Colon (tissue), 2 donors: Measurements from ENCODE around the gene ZNF574.
"Not testable (repeated sequence)": the region's sequence is repeated elsewhere in the genome, so short reads cannot be mapped to it uniquely, and the experiment has no call there.

ENCODE experiments used
- FAIRE-seq: peaks from 2 replicates; lab custom pipeline; 2012; peaks lifted over from hg19 to GRCh38; lab: Jason Lieb, UNC
- donor health status: control.
- donor health status: control.

Gene ZNF574, protein sequence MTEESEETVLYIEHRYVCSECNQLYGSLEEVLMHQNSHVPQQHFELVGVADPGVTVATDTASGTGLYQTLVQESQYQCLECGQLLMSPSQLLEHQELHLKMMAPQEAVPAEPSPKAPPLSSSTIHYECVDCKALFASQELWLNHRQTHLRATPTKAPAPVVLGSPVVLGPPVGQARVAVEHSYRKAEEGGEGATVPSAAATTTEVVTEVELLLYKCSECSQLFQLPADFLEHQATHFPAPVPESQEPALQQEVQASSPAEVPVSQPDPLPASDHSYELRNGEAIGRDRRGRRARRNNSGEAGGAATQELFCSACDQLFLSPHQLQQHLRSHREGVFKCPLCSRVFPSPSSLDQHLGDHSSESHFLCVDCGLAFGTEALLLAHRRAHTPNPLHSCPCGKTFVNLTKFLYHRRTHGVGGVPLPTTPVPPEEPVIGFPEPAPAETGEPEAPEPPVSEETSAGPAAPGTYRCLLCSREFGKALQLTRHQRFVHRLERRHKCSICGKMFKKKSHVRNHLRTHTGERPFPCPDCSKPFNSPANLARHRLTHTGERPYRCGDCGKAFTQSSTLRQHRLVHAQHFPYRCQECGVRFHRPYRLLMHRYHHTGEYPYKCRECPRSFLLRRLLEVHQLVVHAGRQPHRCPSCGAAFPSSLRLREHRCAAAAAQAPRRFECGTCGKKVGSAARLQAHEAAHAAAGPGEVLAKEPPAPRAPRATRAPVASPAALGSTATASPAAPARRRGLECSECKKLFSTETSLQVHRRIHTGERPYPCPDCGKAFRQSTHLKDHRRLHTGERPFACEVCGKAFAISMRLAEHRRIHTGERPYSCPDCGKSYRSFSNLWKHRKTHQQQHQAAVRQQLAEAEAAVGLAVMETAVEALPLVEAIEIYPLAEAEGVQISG

DNA sequence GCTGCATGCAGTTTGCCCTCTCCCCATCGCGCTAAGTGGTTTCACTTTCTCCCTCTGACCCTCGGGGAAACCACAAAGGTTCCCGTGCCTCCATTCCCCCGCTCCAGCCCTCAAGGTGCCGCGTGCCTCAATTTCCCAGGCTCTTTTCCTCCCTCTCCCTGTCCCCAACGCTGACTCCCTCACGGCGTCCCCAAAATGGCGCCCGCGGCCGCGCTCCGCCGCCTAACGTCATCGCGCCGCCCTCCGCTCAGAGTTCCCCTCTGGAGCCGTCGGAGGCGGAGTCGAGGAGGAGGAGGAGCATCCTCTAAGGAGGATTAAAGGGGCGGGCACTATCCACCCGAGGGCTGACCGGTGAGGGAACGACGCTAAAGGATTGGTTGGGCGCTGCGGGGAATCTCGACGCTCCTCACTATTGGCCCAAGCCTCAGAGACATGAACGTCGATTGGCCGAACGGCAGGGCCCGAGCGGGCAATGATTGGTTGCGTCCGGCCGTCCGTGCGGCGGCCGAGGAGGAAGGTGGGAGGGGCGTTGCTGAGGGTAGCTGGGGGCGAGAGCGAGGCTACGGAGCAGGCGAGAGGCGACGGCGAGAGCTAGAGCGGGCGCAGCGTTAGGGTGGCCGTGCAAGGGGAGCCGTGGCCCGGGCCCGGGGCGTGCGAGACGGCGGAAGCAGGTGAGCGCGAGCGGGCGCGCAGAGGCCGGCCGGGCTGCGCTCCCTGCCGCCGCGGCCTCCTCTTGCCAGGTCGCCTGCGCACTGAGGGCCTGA, at the start of gene ZNF574:
Gene ZNF574 (plus strand): TSS at position 551 of the 764 bp plus-strand sequence. CDS start 2,441 bp downstream, outside the sequence.
- FAIRE-seq = peak; percentile 98

DNA sequence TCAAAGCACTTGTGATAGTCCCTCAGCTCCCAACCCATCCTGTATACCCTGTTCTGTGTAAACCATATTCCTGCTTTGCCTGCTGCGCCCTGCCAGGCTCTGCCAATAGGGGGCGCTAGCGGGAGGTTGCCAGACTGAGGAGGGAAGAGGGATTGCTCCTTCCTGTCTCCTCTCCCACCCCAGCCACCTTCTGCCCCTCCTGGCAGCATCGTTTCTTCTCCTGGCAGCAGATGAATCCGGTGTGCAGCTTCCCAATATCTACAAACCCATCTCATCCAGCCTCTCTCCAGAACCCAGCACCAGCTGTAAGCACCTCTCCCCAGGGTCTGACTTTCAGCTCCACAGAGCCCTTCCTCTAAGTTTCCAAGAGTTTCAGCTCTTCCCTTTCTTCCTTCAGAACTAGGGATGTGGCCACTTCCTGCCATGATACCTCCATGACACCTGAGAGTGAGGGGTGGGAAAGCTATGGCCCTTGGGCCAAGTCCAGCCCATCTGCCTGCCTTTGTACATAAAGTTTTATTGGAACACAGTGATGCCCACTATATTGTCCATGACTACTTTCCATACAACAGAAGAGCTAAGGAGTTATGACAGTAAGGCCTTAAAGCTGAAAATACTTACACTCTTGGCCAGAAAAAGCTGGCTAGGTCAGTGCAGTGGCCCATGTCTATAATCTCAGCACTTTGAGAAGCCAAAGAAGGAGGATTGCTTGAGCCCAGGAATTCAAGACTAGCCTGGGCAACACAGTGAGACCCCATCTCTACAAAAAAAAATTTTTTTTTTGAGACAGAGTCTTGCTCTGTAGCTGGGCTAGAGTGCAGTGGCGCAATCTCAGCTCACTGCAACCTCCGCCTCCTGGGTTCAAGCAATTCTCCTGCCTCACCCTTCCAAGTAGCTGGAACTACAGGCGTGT, 47.4 kb upstream of the ZNF574 start:
- FAIRE-seq = no peak

GRCh38 chr19:42030645-42031440, 45.1 kb upstream of the ZNF574 start:
- no peak for FAIRE-seq

DNA sequence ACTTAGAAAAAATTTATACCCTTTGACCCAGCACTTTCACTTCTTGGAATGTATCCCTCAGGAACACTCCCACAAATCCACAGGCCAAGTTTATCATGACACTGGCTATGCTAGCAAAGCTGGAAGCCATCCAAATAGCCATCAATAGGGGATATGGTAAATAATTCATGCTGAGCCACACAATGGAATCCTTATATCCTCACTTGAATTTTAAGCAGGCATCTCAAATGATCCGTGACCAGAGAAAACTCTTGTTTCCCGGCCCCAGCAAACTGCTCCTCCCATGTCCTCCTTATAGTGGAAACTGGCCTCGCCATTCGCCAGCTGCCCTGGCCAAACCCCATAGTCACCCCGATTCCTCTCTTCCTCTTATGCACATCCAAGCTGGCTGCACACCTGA, 43.5 kb upstream of the ZNF574 start:
- no peak for FAIRE-seq

GRCh38 chr19:42033413-42033812, 42.6 kb upstream of the ZNF574 start:
- no peak for FAIRE-seq

DNA sequence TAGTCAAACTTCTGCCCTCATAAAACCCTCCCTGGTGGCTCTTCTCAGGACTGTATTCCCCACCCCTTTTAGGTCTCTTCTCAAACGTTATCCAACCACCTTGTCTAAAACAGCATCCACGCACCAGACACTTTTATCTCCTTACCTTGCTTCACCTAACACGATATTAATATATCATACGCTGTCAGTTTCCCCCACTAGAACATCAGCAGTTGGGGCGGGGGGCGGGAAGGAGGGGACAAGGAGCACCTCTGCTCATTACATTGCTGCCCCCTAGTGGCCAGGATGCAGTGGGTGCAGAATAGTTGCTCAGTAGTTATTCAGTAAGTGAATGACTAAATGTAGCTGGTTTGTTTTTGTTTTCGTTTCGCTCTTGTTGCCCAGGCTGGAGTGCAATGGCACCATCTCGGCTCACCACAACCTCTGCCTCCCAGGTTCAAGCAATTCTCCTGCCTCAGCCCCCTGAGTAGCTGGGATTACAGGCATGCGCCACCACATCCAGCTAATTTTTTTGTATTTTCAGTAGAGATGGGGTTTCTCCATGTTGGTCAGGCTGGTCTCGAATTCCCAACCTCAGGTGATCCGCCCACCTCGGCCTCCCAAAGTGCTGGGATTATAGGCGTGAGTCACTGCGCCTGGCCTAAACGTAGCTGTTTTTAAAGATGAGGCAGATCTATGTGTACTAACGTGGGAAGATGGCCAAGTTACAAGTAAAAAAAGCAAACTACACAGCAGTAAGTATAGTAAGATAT, 41.1 kb upstream of the ZNF574 start:
- not testable (repeated sequence) for FAIRE-seq

DNA sequence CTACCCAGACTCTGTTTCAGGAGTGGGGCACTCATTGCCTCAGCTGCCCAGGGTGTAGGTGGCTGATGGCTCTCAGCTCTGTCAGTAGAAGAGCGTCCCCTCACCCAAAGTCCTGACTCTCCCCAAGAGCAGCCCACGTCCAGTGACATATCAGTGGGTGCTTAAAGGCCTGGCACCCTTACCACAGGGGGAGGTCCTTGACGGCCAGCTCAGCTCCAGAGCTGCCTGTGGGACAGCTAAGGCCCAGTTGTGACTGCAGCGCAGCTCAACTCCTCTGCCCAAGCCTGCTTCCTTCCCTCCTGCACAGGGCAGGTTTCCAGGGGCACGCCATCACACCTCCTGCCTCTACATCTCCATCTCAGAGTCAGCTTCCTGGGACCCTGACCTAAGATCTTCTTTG, 38.3 kb upstream of the ZNF574 start:
- no peak for FAIRE-seq

DNA sequence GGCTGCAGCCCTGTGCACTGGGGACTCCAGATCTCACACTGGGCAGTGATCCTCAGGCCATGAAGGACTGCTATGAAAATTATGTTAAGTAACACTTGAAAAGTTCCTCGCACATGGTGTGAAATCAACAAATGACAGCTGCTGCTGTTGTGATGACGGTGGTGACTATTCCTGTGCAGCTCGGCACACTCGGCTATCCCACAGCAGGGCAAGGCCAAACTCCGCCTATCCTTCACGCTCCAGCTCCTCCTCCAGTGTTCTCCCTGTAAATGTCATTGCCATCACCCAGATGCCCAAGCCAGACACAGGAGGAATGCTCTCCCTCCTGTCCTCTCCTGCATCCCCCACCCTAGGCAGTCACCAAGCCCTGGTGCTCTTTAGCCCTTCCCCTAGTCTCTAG, 37.3 kb upstream of the ZNF574 start:
- FAIRE-seq = no peak

DNA sequence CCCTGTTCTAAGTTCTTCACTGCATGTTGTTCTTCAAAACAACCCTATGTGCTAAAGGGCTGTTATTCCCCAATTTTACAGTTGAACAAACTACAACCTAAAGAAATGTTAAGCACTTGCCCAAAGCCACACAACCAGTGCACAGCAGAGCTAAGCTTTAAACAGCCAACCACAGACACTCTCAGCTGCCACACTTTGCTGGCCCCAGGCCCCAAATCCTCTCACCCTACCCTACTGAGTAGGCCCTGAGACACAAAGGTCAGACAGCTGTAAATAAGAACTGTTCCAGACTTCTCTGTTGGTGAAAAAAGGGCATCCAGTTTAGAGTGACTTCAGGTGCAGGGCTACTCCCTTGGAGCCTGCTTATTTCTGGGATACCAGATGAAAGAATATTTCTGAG, 35.9 kb upstream of the ZNF574 start:
- FAIRE-seq = no peak

GRCh38 chr19:42040491-42040890, 35.5 kb upstream of the ZNF574 start:
- not testable (repeated sequence) for FAIRE-seq

DNA sequence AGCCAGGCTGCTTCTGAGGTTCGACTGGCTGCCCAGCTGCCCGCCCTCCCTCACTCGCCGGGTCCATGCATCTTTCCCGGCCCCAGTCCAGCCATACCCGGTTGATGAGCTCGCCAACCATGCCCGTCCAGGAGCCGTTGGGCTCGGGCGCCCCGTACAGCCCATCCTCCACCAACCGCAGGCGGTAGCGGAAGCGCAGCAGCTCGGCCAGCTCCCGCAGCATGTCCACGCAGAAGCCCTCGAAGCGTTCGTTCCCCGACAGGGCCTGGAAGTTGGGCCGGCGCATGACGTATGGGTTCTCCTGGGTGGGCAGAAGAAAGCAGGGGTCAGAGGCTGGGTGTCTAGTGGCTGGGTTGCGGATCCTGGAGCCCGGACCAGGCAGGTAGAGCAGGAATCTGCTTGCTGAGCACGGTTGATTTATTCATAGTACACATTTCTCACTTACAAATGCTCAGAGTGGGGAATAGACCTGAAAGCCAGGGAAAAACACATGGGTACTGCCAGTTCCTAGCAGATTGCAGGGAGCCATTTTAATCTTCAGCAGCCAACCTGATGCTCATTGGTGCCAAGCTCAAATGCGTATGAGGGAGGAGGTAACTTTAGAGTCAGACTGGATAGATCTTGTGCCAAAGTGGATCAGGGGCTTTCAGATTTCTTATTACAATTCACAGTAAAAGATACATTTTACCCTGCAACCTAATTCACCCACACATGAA, 33.4 kb upstream of the ZNF574 start:
- FAIRE-seq = no peak

DNA sequence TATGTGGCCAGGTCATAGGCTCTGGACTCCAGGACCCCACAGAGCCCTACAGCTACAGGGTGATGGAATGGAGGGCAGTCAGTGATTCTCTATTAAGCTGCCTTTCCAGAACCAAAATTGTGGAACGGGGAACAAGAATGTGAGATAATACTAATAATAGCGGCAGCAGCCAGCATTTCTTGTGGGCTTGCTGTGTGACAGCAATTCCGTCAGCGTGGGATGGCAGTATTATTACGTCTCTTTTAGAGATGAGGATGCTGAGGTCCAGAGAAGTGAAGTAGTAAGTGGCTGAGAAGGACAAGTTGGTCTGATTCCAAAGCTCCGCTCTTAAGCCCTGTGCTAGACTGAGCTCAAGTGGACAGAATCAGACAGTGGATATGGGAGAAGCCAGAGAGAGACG, 30.4 kb upstream of the ZNF574 start:
- FAIRE-seq = no peak

- FAIRE-seq = peak; percentile 58
Measured at GRCh38 chr19:42048992-42049391, 27.0 kb upstream of the ZNF574 start.

DNA sequence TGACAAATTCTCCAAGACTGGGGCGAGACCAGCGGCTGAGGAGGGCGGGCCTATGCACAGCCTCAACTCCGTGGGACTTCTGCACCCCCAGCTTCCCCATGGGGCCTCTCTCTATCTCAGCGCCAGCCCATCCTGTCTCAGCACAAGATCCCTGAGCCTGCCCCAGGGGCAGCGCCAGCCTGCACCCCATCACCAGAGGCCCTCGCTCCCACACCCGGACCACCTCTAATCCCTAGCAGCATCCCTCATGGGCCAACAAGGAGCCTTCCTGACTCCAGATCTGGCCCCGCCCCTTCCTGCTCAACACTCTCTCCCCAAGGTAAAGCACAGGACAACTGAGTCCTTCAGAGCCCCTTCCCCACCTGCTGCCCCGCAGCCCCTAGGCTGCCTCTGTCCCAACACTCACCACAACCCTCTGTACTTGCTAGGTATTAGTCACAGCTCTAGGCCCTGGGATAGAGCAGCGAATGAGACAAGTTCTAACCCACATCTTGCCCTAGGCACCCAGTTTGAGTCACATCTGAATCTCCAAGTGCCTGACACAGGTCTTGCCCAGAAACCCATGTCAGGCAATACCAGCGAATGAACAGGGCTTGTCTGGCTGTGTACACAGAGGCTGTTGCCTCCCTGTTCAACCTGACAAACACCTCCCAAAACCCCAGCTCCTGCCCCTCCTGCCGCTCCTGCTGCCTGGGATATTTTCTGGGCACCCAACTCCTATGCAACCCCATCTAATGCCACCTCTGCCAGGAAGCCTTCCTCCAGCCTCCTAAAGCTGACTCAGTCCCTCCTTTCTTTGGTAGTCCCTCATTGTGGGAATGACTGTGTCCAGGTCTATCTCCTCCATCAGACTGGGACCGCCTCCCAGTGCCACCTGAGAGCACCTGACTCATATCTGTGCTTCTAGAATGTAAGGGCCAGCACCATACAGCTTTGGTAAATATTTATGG, 24.5 kb upstream of the ZNF574 start:
- FAIRE-seq = no peak

GRCh38 chr19:42052241-42052863, 23.6 kb upstream of the ZNF574 start:
- FAIRE-seq = no peak

- no peak for FAIRE-seq
Measured at GRCh38 chr19:42053037-42053935, 22.7 kb upstream of the ZNF574 start.
